Mammary epithelial cell (primary cell): ENCODE data around the gene IGFL2.

ENCODE experiments used
- CTCF ChIP-seq, 2 donors: IDR thresholded peaks in 1 of 2; conservative IDR thresholded peaks in 1 of 2; 2 replicates each; pipeline ENCODE4 v1.5.1; 2011 to 2012; ENCODE audit warnings: inconsistent platforms in 2 of 2, low read length in 2 of 2, mild to moderate bottlenecking in 2 of 2, control low read depth in 1 of 2, low read depth in 1 of 2; ENCODE audit not compliant: insufficient read depth in 1 of 2; ENCODE audit errors: extremely low read depth in 1 of 2
- EZH2 ChIP-seq: IDR thresholded peaks from 2 replicates; pipeline ENCODE4 v1.6.1; 2012; ENCODE audit warnings: low read length, inconsistent platforms, borderline replicate concordance

- TF ChIP-seq CTCF (conservative IDR thresholded peaks at IDR 0.05 in 1 of 2, IDR thresholded peaks at IDR 0.05 in 1 of 2; ENCODE audit: extremely low read depth in 1 of 2, insufficient read depth in 1 of 2, low read depth in 1 of 2, low read length in 2 of 2) (no peak), EZH2 (no peak)
These were observed 57.3 kb downstream of the IGFL2 start for GRCh38 chr19:46205183-46205984.
